Fibroblast of lung (primary cell): ENCODE results near the gene BDP1.
"Not testable (repeated sequence)": the region's sequence is repeated elsewhere in the genome, so short reads cannot be mapped to it uniquely, and the experiment has no call there.

ENCODE experiments used
- EZH2 ChIP-seq: IDR thresholded peaks from 2 replicates; pipeline ENCODE4 v1.5.1; 2012; ENCODE audit warnings: low read length, control low read depth, mild to moderate bottlenecking; ENCODE audit errors: missing control alignments
- TF ChIP-seq, protein P1 (sequence below), 2 donors: IDR thresholded peaks in 1 of 2; conservative IDR thresholded peaks in 1 of 2; 1 replicate in 1 of 2; 2 replicates in 1 of 2; pipeline ENCODE4 v1.5.1; 2011 to 2012; ENCODE audit warnings: low read length in 2 of 2, control low read depth in 1 of 2, inconsistent platforms in 1 of 2, low read depth in 1 of 2, mild to moderate bottlenecking in 1 of 2

DNA sequence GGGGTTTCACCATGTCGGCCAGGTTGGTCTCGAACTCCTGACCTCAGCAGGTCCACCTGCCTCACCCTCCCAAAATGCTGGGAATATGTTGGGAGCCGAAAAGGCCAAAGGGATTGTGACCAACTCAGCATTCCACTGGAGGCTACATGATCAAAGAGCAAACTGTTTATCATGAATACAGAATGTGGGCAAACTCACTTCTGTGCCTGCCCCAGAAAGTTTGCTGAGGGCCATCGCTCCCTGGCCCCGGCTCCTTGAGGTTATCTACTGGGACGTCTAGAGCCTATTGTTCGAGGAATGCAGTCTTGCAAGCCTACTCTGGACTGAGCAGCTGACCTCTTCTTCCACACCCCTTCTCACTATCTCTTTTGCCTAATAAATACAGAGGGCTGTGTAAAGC, 116.4 kb downstream of the BDP1 start:
- TF ChIP-seq EZH2: not testable (repeated sequence)
- TF ChIP-seq, protein P1, sequence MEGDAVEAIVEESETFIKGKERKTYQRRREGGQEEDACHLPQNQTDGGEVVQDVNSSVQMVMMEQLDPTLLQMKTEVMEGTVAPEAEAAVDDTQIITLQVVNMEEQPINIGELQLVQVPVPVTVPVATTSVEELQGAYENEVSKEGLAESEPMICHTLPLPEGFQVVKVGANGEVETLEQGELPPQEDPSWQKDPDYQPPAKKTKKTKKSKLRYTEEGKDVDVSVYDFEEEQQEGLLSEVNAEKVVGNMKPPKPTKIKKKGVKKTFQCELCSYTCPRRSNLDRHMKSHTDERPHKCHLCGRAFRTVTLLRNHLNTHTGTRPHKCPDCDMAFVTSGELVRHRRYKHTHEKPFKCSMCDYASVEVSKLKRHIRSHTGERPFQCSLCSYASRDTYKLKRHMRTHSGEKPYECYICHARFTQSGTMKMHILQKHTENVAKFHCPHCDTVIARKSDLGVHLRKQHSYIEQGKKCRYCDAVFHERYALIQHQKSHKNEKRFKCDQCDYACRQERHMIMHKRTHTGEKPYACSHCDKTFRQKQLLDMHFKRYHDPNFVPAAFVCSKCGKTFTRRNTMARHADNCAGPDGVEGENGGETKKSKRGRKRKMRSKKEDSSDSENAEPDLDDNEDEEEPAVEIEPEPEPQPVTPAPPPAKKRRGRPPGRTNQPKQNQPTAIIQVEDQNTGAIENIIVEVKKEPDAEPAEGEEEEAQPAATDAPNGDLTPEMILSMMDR (conservative IDR thresholded peaks at IDR 0.05 in 1 of 2, IDR thresholded peaks at IDR 0.05 in 1 of 2; ENCODE audit: low read depth in 1 of 2, low read length in 2 of 2): not testable (repeated sequence)
